Measurements from ENCODE around the gene NOD2. TPM values are rescaled to one million over a fixed set of nuclear protein-coding genes. Genes with fewer than 3 reads are reported as not detected.
A peak's percentile ranks its signal among the peaks of the same experiment; 100 is the strongest.

The NOD2 gene
- total RNA-seq, 1 experiment from 2014 or later: 0.05 TPM

DNA sequence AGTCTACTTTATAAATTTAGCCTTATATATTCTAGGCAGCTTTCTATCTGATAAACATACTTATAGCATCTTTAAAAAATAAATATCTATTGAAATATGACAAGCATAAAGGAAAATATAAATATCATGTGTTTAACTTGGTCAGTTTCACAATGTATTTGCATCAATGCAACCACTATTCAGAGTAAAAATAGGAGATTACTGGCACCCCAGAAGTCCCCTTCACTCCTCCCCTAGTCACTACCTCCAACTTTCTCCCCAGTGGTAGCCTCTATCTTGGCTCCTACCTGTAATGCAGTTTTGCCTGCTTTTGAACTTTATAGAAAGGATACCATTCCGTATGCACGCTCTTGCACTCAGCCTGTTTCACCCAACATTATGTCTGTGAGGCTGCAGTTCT is 3.2 kb upstream of the NOD2 start:
- no peak overlapping the region for H3K27ac ChIP-seq
- H3K9me3 ChIP-seq (replicated peaks): no peaks in the 10 kb centered on the region
- no peak for DNase-seq (ENCODE audit: low read depth in 1 of 2, low spot score in 2 of 2)
- H3K4me3 ChIP-seq: no peak overlapping the region
- no peaks in the 10 kb centered on the region for H3K36me3 ChIP-seq
- H3K27me3 ChIP-seq (replicated peaks): peaks cover 3% of the 10 kb centered on the region; the same call in 1 of the 2 replicates
- H3K4me1 ChIP-seq (replicated peaks): peaks cover 8% of the 10 kb centered on the region

DNA sequence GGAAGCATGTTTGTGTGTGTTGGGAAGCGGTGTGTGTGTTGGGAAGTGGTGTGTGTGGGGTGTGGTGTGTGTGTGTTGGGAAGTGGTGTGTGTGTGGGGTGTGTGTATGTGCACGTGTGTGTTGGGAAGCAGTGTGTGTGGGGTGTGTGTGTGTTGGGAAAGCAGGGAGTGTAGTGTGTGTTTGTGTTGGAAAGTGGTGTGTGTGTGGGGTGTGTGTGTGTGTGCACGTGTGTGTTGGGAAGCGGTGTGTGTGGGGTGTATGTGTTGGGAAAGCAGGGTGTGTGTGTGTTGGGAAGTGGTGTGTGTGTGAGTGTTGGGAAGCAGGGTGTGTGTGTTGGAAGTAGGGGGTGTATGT is 785 bp upstream of the NOD2 start:
- no peaks in the 10 kb centered on the region for H3K9me3 ChIP-seq (replicated peaks)
- H3K27ac ChIP-seq: no peak overlapping the region
- H3K4me1 ChIP-seq (replicated peaks): peaks cover 11% of the 10 kb centered on the region
- DNase-seq (ENCODE audit: low read depth in 1 of 2, low spot score in 2 of 2): no peak
- no peak overlapping the region for H3K4me3 ChIP-seq
- H3K36me3 ChIP-seq: no peaks in the 10 kb centered on the region
- H3K27me3 ChIP-seq (replicated peaks): peaks cover 3% of the 10 kb centered on the region; the same call in 1 of the 2 replicates

DNA sequence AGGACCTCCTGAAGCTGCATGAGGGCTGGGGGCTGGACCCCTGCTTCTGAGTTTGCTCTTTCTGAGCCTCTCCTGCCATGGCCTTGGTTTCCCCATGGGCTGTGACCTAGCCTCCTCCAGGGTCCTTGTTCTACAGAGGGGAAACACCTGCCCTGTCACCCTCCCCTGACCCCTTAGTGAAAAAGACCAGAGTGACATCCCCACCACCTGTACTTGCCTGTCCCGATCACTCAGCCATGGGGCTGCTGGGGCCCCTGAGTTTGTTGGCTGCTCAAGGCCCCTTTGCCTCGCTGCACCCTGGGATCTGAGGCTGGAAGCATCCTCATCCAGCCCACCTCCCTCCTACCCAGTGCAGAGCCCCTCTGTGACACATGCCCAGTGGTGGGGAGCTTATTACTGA is 800 bp downstream of the NOD2 start:
- Histone ChIP-seq H3K9me3 (replicated peaks) (no peaks in the 10 kb centered on the region), H3K27ac (no peak overlapping the region), H3K36me3 (no peaks in the 10 kb centered on the region), H3K27me3 (replicated peaks) (peaks cover under 1% of the 10 kb centered on the region; the same call in 1 of the 2 replicates), H3K4me1 (replicated peaks) (peaks cover 18% of the 10 kb centered on the region), H3K4me3 (no peak overlapping the region)
- DNase-seq (ENCODE audit: low read depth in 1 of 2, low spot score in 2 of 2): no peak

DNA sequence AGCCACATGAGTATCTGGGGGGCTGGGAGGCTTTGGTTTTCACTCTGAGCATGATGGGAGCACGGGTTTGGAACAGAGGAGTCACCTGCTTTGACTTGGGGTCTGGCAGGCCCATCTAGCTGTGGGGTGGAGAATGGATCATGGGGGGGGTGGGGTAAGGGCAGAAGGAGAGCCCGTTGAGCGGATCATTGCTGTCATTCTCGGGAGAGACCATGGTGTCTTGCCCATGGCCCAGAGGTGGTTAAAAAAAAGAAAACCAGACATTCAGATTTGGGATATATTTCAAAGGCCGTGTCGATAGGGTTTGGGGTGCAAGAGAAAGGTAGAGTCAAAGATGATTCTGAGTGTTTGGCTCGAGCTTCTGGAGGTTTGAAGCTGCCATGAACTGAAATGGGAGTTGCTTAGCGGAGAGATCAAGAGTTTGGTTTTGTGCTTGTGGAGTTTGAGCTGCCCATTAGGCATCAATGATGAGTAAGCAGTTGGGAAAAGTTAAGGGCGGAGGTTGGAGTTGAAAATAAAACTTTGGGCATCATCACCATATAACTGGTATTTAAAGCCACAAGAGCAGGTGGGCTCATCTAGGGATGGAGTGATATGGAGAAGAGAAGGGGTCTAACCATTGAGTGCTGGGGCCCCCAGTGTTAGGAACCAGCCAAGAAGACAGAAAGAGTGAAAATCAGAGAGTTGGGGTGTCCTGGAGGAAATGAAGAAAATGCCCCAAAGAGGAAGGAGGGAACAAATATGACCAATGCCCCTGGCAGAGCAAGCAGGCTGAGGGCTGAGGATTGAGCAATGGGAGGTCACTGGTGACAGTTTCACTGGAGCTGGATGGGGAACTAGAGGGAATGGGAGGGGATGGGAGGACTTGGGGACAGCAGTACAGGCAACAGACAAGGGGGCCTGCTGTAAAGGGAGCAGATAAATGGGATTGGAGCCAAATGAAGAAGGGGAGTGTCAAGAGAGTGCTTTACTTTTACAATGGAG is 1.9 kb downstream of the NOD2 start:
- no peaks in the 10 kb centered on the region for H3K36me3 ChIP-seq
- no peak overlapping the region for H3K27ac ChIP-seq
- H3K4me1 ChIP-seq (replicated peaks): peaks cover 18% of the 10 kb centered on the region
- no peaks in the 10 kb centered on the region for H3K27me3 ChIP-seq (replicated peaks)
- H3K4me3 ChIP-seq: no peak overlapping the region
- H3K9me3 ChIP-seq (replicated peaks): no peaks in the 10 kb centered on the region
- no peak for DNase-seq (ENCODE audit: low read depth in 1 of 2, low spot score in 2 of 2)

DNA sequence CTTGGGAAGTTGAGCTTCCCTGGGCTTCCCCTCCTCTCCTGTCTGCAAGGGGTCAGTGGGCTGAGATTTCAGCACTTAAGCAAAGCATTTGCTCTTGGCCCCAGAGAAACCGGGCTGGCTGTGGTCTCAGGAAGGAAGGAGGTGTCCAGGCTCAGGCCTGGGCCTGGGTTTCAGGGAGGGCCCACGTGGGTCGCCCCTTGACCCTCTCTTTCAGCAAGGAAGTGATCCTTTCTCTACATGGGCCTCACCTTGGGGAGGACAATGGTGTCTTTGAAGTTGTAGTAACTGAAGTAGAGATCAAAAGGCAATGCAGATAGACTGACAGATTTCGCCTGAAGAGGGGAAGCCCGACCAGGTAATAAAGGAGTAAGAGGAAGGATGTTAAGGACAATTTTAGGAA is 2.7 kb downstream of the NOD2 start:
- Histone ChIP-seq H3K27me3 (replicated peaks) (no peaks in the 10 kb centered on the region), H3K4me3 (no peak overlapping the region), H3K4me1 (replicated peaks) (peaks cover 18% of the 10 kb centered on the region), H3K36me3 (no peaks in the 10 kb centered on the region), H3K9me3 (replicated peaks) (no peaks in the 10 kb centered on the region; the same call in 1 of the 2 replicates), H3K27ac (no peak overlapping the region)
- no peak for DNase-seq (ENCODE audit: low read depth in 1 of 2, low spot score in 2 of 2)

DNA sequence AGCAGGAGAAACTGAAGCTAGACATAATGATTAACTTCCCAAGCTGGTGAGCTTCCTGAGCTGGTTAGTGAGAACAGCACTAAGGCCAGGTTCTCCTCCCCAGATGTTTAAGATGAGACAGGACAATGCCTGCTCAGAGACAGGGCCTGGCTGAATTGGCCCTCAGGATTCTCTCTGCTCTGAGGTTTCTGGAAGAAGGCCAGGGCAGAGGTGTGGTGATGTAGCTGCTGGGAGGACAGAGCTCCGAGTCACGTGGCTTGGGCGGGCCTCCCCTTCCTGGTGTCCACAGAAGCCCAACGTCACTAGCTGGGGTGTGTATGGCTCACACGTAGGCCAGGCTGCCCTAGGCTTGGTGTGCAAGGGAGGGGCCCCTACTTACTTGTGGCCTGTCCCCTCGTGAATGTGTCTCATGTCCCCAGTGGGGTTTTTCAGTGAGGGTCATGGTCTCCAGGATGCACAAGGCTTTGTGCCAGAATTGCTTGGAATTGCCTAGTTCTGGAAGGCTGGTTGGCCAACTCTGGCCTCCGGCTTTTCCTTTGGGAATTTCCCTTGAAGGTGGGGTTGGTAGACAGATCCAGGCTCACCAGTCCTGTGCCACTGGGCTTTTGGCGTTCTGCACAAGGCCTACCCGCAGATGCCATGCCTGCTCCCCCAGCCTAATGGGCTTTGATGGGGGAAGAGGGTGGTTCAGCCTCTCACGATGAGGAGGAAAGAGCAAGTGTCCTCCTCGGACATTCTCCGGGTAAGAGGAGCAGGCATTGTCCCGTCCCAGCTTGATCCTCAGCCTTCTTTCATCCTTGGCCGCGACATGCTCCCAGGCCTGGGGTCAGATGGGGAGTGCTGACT is 3.4 kb downstream of the NOD2 start:
- H3K27ac ChIP-seq: no peak overlapping the region
- H3K36me3 ChIP-seq: no peaks in the 10 kb centered on the region
- DNase-seq (ENCODE audit: low read depth in 1 of 2, low spot score in 2 of 2): peak; percentile 12 to 56
- no peak overlapping the region for H3K4me3 ChIP-seq
- no peaks in the 10 kb centered on the region; the same call in 1 of the 2 replicates for H3K9me3 ChIP-seq (replicated peaks)
- H3K4me1 ChIP-seq (replicated peaks): peaks cover 18% of the 10 kb centered on the region
- H3K27me3 ChIP-seq (replicated peaks): no peaks in the 10 kb centered on the region

DNA sequence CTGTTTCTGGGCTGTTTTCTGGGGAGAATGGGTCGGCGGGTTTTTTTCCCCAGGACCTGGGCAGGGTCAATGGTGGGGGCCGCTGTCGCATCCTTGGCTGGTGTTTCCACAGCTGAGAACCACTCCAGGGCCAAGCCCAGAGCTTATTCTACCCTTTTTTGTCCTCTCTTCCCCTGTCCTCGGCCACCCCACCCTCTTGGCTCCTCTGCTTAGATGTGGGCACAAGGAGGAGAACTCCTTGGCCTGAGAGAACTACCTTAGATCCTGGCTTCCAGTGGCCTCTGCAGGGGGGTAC is 4.0 kb downstream of the NOD2 start:
- peaks cover 18% of the 10 kb centered on the region for H3K4me1 ChIP-seq (replicated peaks)
- DNase-seq (ENCODE audit: low read depth in 1 of 2, low spot score in 2 of 2): no peak
- H3K27ac ChIP-seq: no peak overlapping the region
- H3K9me3 ChIP-seq (replicated peaks): no peaks in the 10 kb centered on the region; the same call in 1 of the 2 replicates
- H3K36me3 ChIP-seq: no peaks in the 10 kb centered on the region
- no peaks in the 10 kb centered on the region for H3K27me3 ChIP-seq (replicated peaks)
- H3K4me3 ChIP-seq: no peak overlapping the region

DNA sequence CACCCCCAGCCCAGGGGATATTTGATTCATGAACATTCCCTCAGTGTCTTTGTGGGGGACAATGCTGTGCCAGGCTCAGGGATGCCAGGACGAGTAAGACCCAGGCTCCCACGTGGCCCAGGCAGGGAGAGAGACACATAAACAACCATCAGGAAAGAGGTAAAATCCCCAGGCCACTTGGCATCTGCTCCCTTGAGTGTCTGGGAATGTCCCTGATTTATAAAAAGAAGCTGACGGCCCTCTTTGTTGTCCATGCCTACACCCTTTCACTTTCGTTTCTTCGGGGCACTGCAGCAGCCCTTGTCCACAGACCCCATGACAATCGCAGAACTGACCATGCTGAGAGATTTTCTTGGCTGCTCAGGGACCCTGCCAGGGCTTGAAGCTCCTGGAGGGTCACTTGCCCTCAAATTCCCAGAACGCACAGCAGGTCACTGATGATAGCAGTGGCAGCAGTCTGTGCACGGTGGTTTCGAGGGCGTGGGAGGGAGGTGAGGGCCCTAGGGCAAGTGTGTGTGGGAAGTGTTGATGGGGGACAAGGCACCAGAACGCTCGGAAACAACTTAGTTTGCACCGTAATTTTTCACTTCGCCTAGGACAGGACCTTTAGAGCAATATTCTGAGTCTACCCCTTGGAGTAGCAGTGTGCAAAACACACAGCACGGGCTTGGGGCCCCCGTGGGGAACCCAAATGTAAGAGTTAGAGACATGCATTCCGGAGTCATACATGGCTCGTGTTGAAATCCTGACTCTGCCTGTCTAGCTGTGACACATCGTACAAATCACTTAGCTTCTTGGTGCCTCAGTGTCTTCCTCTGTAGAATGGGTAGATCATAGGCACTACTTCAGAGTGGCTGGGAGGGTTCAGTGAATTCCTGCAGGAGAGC is 4.7 kb downstream of the NOD2 start:
- peak overlapping the region; percentile 31 for H3K4me3 ChIP-seq

DNA sequence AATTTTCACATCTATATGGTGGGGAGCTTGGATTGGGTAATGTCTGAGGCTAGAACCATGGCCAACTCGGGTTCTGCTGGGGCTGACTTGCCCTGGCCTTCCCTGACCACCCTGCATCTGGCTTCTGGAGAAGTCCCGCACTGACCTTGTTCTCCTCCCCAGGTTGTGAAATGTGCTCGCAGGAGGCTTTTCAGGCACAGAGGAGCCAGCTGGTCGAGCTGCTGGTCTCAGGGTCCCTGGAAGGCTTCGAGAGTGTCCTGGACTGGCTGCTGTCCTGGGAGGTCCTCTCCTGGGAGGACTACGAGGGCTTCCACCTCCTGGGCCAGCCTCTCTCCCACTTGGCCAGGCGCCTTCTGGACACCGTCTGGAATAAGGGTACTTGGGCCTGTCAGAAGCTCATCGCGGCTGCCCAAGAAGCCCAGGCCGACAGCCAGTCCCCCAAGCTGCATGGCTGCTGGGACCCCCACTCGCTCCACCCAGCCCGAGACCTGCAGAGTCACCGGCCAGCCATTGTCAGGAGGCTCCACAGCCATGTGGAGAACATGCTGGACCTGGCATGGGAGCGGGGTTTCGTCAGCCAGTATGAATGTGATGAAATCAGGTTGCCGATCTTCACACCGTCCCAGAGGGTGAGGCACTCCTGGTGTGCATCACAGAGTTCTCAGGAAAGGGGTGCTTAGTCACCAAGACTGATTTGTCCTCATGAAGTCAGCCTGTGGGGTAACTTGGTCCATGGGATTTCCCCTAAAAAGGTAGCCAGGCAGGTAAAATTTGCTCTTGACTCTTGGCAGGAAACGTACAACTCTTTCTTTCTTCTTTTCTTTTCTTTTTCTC is 6.1 kb downstream of the NOD2 start:
- Histone ChIP-seq H3K27ac (no peak overlapping the region), H3K9me3 (replicated peaks) (peaks cover 8% of the 10 kb centered on the region), H3K36me3 (no peaks in the 10 kb centered on the region), H3K4me1 (replicated peaks) (peaks cover 10% of the 10 kb centered on the region), H3K27me3 (replicated peaks) (no peaks in the 10 kb centered on the region), H3K4me3 (no peak overlapping the region)
- no peak for DNase-seq (ENCODE audit: low read depth in 1 of 2, low spot score in 2 of 2)

More for the DNA sequence above, 4.7 kb downstream of the NOD2 start:
- no peaks in the 10 kb centered on the region; the same call in 1 of the 2 replicates for H3K9me3 ChIP-seq (replicated peaks)
- no peaks in the 10 kb centered on the region for H3K27me3 ChIP-seq (replicated peaks)
- peak overlapping the region; percentile 44 for H3K27ac ChIP-seq
- peak; percentile 55 to 66 for DNase-seq (ENCODE audit: low read depth in 1 of 2, low spot score in 2 of 2)
- H3K4me1 ChIP-seq (replicated peaks): peaks cover 17% of the 10 kb centered on the region
- H3K36me3 ChIP-seq: no peaks in the 10 kb centered on the region

DNA sequence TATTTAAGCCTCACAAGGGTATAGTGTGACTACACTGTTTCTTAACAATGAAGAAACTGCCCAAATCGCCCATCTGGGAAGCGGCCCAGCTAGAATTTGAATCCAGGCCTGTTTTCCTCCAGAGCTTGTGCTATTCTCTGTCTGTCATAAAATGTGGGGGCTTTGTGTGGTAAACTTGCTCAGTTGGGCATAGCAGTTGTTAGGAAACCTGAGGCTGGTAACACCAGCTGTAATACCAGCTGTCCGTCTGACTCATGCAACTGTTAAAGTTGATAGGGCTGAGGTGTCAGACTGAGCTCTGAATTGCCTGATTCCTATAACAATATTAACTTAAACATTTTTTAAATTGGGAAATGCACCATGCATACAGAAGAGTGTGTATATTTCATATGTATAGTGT is 9.3 kb downstream of the NOD2 start:
- H3K9me3 ChIP-seq (replicated peaks): peaks cover 19% of the 10 kb centered on the region
- peaks cover 5% of the 10 kb centered on the region for H3K4me1 ChIP-seq (replicated peaks)
- no peaks in the 10 kb centered on the region for H3K27me3 ChIP-seq (replicated peaks)
- no peak overlapping the region for H3K4me3 ChIP-seq
- H3K27ac ChIP-seq: no peak overlapping the region
- no peaks in the 10 kb centered on the region for H3K36me3 ChIP-seq
- no peak for DNase-seq (ENCODE audit: low read depth in 1 of 2, low spot score in 2 of 2)

DNA sequence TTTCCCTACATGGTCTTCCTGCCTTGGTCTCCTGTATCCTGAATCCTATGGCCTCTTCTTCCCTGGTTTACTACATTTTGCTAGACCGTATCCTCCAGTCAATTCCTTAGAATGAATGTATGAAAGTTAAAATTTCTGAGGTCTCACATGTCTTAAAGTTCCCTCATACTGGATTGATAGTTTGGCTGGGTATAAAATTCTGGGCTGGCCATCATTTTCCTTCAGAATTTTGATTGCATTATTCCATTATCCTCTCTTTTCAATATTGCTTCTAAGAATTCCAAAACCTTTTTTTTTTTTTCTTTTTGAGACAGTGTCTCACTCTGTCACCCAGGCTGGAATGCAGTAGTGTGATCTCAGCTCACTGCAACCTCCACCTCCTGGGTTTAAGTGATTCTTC is 10.8 kb downstream of the NOD2 start:
- Histone ChIP-seq H3K9me3 (replicated peaks) (peaks cover 19% of the 10 kb centered on the region), H3K4me1 (replicated peaks) (no peaks in the 10 kb centered on the region), H3K36me3 (no peaks in the 10 kb centered on the region), H3K4me3 (no peak overlapping the region), H3K27ac (no peak overlapping the region), H3K27me3 (replicated peaks) (no peaks in the 10 kb centered on the region)
- DNase-seq (ENCODE audit: low read depth in 1 of 2, low spot score in 2 of 2): no peak

DNA sequence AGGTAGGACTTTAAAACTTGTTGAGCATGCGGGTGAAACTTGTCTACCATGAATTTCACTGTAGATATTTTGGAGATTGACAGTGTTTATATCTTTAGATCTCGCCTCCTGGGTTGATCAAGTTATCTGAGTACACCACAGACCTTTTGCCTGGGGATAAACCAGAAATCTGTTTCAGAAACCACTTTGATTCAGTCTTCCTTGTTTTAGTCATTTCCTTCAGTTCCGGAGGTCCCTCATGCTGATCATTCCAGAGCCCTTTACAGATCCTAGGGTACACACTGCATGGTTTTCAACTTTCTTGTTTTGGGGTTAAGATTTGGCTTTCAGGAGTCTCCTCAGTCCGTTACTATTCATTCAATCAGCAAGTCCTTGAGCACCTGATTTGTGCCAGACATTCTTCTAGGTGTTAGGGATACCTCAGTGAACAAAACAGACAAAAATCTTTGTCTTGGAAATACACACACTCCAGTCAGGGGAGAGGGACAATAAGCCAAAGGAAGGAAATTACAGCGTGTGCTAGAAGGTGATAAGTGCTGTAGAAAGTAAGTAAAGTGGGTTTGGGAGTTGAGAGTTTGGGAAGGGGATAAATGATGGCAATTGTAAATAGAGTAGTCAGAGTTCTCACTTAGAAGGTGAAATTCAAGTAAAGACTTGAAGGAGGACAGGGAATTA is 12.2 kb downstream of the NOD2 start:
- Histone ChIP-seq H3K9me3 (replicated peaks) (peaks cover 19% of the 10 kb centered on the region), H3K27me3 (replicated peaks) (no peaks in the 10 kb centered on the region), H3K27ac (no peak overlapping the region), H3K36me3 (no peaks in the 10 kb centered on the region), H3K4me1 (replicated peaks) (no peaks in the 10 kb centered on the region), H3K4me3 (no peak overlapping the region)
- no peak for DNase-seq (ENCODE audit: low read depth in 1 of 2, low spot score in 2 of 2)
